SK-N-SH (cell line): ENCODE measurements around the gene GPR137. TPM values are rescaled to one million over a fixed set of nuclear protein-coding genes. Genes with fewer than 3 reads are reported as not detected.

Experiments
- CTCF ChIA-PET: fragments of 300-600, 350-600 bp; formaldehyde crosslinking; extraction: SDS; loops from one replicate; lab custom pipeline; 2021; lab: Yijun Ruan, JAX
- POLR2A ChIA-PET: fragments of 350-600 bp; sonication (Branson Sonifier 250); formaldehyde crosslinking; extraction: SDS; loops from one replicate; lab custom pipeline; 2020; ENCODE audit warnings: antibody characterized with exemption, inconsistent platforms; lab: Yijun Ruan, JAX
- DNase-seq: peaks from one replicate; pipeline ENCODE4 v3.0.0; 2012
- H2AFZ ChIP-seq: fragments of 200-600 bp; sonication (generic); 2 replicates; pipeline ENCODE4 v1.8.1; 2016; ENCODE audit warnings: antibody characterized with exemption, mild to moderate bottlenecking, low read depth
- H3F3A ChIP-seq: fragments of 200-600 bp; sonication (generic); replicated peaks from 2 replicates; pipeline ENCODE3; 2016; ENCODE audit warnings: antibody characterized with exemption, mild to moderate bottlenecking; ENCODE audit not compliant: insufficient read depth
- H3K27ac ChIP-seq, 2 experiments: fragments of 200-500 bp in 1 of 2; fragments of 200-600 bp in 1 of 2; sonication (Bioruptor generic) in 1 of 2; sonication (generic), shearing (Covaris generic) in 1 of 2; 2 replicates each; pipeline versions ENCODE4 v1.5.1 to v1.6.1; 2014 to 2016; ENCODE audit warnings: low read depth in 2 of 2, inconsistent platforms in 1 of 2, low read length in 1 of 2, mild to moderate bottlenecking in 1 of 2, mixed read lengths in 1 of 2
- H3K27me3 ChIP-seq: fragments of 200-600 bp; sonication (generic), shearing (Covaris generic); 2 replicates; pipeline ENCODE4 v1.6.1; 2016; ENCODE audit warnings: mixed run types; ENCODE audit not compliant: insufficient read depth
- H3K36me3 ChIP-seq, 2 experiments: fragments of 200-500 bp in 1 of 2; fragments of 200-600 bp in 1 of 2; sonication (Bioruptor generic) in 1 of 2; sonication (generic) in 1 of 2; replicated peaks in 1 of 2; 2 replicates each; pipeline versions ENCODE3 to v1.5.1; 2014 to 2016; ENCODE audit warnings: low read length in 1 of 2, mild to moderate bottlenecking in 1 of 2; ENCODE audit not compliant: insufficient read depth in 2 of 2, control insufficient read depth in 1 of 2
- H3K4me1 ChIP-seq, 2 experiments: fragments of 200-500 bp in 1 of 2; fragments of 200-600 bp in 1 of 2; sonication (Bioruptor generic) in 1 of 2; sonication (generic), shearing (Covaris generic) in 1 of 2; 2 replicates each; pipeline versions ENCODE4 v1.5.1 to v1.6.1; 2014 to 2016; ENCODE audit warnings: low read depth in 1 of 2, low read length in 1 of 2, mixed run types in 1 of 2; ENCODE audit not compliant: insufficient read depth in 2 of 2, control insufficient read depth in 1 of 2
- H3K4me2 ChIP-seq: fragments of 200-600 bp; sonication (generic), shearing (Covaris generic); 2 replicates; pipeline ENCODE4 v1.6.1; 2017; ENCODE audit warnings: mixed run types
- H3K4me3 ChIP-seq, 2 experiments: fragments of 200-500 bp in 1 of 2; fragments of 200-600 bp in 1 of 2; sonication (Bioruptor generic) in 1 of 2; sonication (generic), shearing (Covaris generic) in 1 of 2; 2 replicates each; pipeline versions ENCODE4 v1.5.1 to v1.8.1; 2014 to 2016; ENCODE audit warnings: low read depth in 2 of 2, inconsistent platforms in 1 of 2, low read length in 1 of 2, mild to moderate bottlenecking in 1 of 2, mixed read lengths in 1 of 2, moderate library complexity in 1 of 2
- H3K79me2 ChIP-seq: fragments of 200-600 bp; sonication (generic); 2 replicates; pipeline ENCODE4 v1.8.1; 2017; ENCODE audit warnings: mild to moderate bottlenecking; ENCODE audit not compliant: insufficient read depth
- H3K9ac ChIP-seq: fragments of 200-600 bp; sonication (generic); 2 replicates; pipeline ENCODE4 v1.6.1; 2017; ENCODE audit warnings: mixed run types
- H3K9me2 ChIP-seq: fragments of 200-600 bp; sonication (generic); 2 replicates; pipeline ENCODE4 v1.6.1; 2017; ENCODE audit warnings: mixed run types
- H3K9me3 ChIP-seq: fragments of 200-600 bp; sonication (generic); 2 replicates; pipeline ENCODE4 v1.6.1; 2017; ENCODE audit warnings: mixed run types, mild to moderate bottlenecking, moderate library complexity
- H4K20me1 ChIP-seq: fragments of 200-600 bp; sonication (generic); 2 replicates; pipeline ENCODE4 v1.6.1; 2017; ENCODE audit warnings: mild to moderate bottlenecking, mixed run types; ENCODE audit not compliant: insufficient read depth
- CHD2 ChIP-seq: fragments of 150-350 bp; IDR thresholded peaks from 2 replicates; pipeline ENCODE4 v1.6.1; 2018; ENCODE audit warnings: low read length; ENCODE audit not compliant: partially characterized antibody
- EP300 ChIP-seq, 2 experiments: IDR thresholded peaks; 2 replicates each; pipeline versions ENCODE4 v1.4.0 to v1.6.1; 2012; ENCODE audit warnings: borderline replicate concordance in 1 of 2, low read depth in 1 of 2, low read length in 1 of 2
- FOXJ3 ChIP-seq: sonication (generic); formaldehyde crosslinking; IDR thresholded peaks from 2 replicates; pipeline ENCODE4 v1.5.1; 2020; ENCODE audit warnings: mild to moderate bottlenecking, missing genetic modification reagents
- GABPA ChIP-seq: IDR thresholded peaks from 2 replicates; pipeline ENCODE4 v1.4.0; 2012; ENCODE audit warnings: low read depth, mild to moderate bottlenecking
- GATA2 ChIP-seq: sonication (generic); formaldehyde crosslinking; IDR thresholded peaks from 2 replicates; pipeline ENCODE4 v1.5.0; 2020; ENCODE audit warnings: mild to moderate bottlenecking, missing genetic modification reagents
- JUND ChIP-seq: IDR thresholded peaks from 2 replicates; pipeline ENCODE4 v1.4.0; 2012
- MAX ChIP-seq: IDR thresholded peaks from 2 replicates; pipeline ENCODE4 v1.4.0; 2012; ENCODE audit warnings: low read depth
- MXI1 ChIP-seq: IDR thresholded peaks from 2 replicates; pipeline ENCODE4 v1.6.1; 2012; ENCODE audit warnings: mild to moderate bottlenecking, low read depth, low read length, improper control_type of control experiment
- NFIC ChIP-seq: IDR thresholded peaks from 2 replicates; pipeline ENCODE4 v1.4.0; 2012; ENCODE audit warnings: borderline replicate concordance
- NRF1 ChIP-seq: IDR thresholded peaks from 2 replicates; pipeline ENCODE4 v1.6.1; 2012; ENCODE audit warnings: low read depth, mild to moderate bottlenecking, low read length
- POLR2AphosphoS5 ChIP-seq: IDR thresholded peaks from 2 replicates; pipeline ENCODE4 v1.6.1; 2012; ENCODE audit warnings: low read depth, low read length
- RXRA ChIP-seq: IDR thresholded peaks from 2 replicates; pipeline ENCODE4 v1.4.0; 2012; ENCODE audit warnings: low read depth, mild to moderate bottlenecking, borderline replicate concordance
- SIN3A ChIP-seq: IDR thresholded peaks from 2 replicates; pipeline ENCODE4 v1.6.1; 2012; ENCODE audit warnings: low read depth, mild to moderate bottlenecking, low read length, moderate library complexity, borderline replicate concordance
- SMC3 ChIP-seq: IDR thresholded peaks from 2 replicates; pipeline ENCODE4 v1.6.1; 2012; ENCODE audit warnings: low read depth, low read length, improper control_type of control experiment
- TAF1 ChIP-seq: IDR thresholded peaks from 2 replicates; pipeline ENCODE4 v1.6.1; 2012; ENCODE audit warnings: low read depth, mild to moderate bottlenecking, low read length, moderate library complexity, borderline replicate concordance
- YY1 ChIP-seq: IDR thresholded peaks from 2 replicates; pipeline ENCODE4 v1.4.0; 2012; ENCODE audit warnings: low read depth, mild to moderate bottlenecking
- ZBTB33 ChIP-seq: IDR thresholded peaks from 2 replicates; pipeline ENCODE4 v1.4.0; 2012; ENCODE audit warnings: low read depth, borderline replicate concordance
- WGBS: methylation state at CpG from one replicate; pipeline ENCODE4 v1.1.6; 2017; ENCODE audit warnings: low lambda C conversion rate; 5-methylcytosine and 5-hydroxymethylcytosine counted together
- polyA plus RNA-seq, 3 experiments: library from polyadenylated mRNA; depleted of rRNA; stranded (reverse); fragments of >200 nt; gene quantifications; 2 replicates each; pipeline ENCODE4 v1.2.3, GENCODE V29; 2012
- TF ChIP-seq, protein P1 (sequence below): IDR thresholded peaks from 2 replicates; pipeline ENCODE4 v1.6.1; 2012; ENCODE audit warnings: mild to moderate bottlenecking, low read depth, low read length, moderate library complexity
- TF ChIP-seq, protein P2 (sequence below): fragments of 150-350 bp; IDR thresholded peaks from 2 replicates; pipeline ENCODE4 v1.6.1; 2017; ENCODE audit warnings: antibody characterized with exemption, low read length, low read depth, borderline replicate concordance
- TF ChIP-seq, protein P3 (sequence below): fragments of 200-600 bp; sonication (generic); IDR thresholded peaks from 2 replicates; pipeline ENCODE4 v1.6.1; 2017; ENCODE audit warnings: antibody characterized with exemption, mild to moderate bottlenecking, moderate library complexity

GPR137 gene
- polyA plus RNA-seq, 1 of the 3 experiments (the other 2 are of a cell fraction): 29.9 TPM

DNA sequence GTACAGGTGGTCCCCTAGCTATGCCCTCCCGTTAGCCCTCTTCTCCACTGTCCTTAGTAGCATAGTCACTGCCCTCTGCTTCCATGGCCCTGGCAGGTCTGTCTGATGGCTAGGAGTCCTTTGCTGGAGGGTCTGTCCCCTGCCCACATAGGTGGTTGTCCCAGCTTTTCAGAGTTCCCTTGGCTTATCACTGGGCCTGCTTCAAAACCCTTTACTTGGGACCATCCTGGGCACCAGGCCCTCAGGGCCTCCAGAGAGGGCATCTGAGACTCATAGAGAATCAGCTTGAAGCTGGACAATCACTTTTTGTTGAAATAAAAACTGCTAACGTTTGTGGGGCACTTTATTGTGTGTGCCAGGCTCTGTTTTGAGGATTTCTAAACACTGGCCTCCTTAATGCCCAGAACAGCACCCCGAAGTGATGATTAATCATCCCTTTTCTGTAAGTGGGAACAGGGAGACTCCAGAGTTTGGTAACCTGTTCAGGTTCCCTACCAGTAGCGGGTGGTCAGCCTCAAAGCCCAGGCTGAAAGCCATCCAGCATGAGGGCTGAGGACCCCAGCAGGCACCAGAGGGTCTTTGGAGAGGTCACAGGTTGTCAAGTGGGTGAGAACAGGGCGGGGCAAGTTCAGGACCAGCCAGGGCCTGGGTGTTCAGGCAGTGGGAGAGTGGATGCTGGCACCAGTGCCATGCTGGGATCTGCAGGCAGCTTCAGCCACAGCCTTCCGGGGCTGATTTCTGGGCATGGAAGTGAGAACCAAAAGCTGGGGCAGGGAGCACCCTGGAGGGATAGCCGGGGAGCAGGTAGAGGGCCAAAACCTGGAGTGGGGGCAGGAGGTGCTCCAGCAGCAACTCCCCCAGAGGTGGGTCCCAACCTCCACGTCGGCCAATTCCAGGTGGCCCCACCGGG is 5.0 kb downstream of the GPR137 start:
- H3K27me3 ChIP-seq: peaks cover 15% of the 10 kb centered on the region

More for the DNA sequence above, 5.0 kb downstream of the GPR137 start:
- H3K9me2 ChIP-seq: no peaks in the 10 kb centered on the region
- no peak overlapping the region for H2AFZ ChIP-seq
- TF ChIP-seq, protein P1, sequence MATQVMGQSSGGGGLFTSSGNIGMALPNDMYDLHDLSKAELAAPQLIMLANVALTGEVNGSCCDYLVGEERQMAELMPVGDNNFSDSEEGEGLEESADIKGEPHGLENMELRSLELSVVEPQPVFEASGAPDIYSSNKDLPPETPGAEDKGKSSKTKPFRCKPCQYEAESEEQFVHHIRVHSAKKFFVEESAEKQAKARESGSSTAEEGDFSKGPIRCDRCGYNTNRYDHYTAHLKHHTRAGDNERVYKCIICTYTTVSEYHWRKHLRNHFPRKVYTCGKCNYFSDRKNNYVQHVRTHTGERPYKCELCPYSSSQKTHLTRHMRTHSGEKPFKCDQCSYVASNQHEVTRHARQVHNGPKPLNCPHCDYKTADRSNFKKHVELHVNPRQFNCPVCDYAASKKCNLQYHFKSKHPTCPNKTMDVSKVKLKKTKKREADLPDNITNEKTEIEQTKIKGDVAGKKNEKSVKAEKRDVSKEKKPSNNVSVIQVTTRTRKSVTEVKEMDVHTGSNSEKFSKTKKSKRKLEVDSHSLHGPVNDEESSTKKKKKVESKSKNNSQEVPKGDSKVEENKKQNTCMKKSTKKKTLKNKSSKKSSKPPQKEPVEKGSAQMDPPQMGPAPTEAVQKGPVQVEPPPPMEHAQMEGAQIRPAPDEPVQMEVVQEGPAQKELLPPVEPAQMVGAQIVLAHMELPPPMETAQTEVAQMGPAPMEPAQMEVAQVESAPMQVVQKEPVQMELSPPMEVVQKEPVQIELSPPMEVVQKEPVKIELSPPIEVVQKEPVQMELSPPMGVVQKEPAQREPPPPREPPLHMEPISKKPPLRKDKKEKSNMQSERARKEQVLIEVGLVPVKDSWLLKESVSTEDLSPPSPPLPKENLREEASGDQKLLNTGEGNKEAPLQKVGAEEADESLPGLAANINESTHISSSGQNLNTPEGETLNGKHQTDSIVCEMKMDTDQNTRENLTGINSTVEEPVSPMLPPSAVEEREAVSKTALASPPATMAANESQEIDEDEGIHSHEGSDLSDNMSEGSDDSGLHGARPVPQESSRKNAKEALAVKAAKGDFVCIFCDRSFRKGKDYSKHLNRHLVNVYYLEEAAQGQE: no peak
- no peak for TF ChIP-seq ZBTB33
- no peak for TF ChIP-seq SIN3A
- TF ChIP-seq JUND: no peak
- no peak for TF ChIP-seq CHD2
- TF ChIP-seq MXI1: no peak
- TF ChIP-seq, protein P2, sequence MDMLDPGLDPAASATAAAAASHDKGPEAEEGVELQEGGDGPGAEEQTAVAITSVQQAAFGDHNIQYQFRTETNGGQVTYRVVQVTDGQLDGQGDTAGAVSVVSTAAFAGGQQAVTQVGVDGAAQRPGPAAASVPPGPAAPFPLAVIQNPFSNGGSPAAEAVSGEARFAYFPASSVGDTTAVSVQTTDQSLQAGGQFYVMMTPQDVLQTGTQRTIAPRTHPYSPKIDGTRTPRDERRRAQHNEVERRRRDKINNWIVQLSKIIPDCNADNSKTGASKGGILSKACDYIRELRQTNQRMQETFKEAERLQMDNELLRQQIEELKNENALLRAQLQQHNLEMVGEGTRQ: no peak
- TF ChIP-seq FOXJ3 (CRISPR knock-in tag): no peak
- TF ChIP-seq, protein P3, sequence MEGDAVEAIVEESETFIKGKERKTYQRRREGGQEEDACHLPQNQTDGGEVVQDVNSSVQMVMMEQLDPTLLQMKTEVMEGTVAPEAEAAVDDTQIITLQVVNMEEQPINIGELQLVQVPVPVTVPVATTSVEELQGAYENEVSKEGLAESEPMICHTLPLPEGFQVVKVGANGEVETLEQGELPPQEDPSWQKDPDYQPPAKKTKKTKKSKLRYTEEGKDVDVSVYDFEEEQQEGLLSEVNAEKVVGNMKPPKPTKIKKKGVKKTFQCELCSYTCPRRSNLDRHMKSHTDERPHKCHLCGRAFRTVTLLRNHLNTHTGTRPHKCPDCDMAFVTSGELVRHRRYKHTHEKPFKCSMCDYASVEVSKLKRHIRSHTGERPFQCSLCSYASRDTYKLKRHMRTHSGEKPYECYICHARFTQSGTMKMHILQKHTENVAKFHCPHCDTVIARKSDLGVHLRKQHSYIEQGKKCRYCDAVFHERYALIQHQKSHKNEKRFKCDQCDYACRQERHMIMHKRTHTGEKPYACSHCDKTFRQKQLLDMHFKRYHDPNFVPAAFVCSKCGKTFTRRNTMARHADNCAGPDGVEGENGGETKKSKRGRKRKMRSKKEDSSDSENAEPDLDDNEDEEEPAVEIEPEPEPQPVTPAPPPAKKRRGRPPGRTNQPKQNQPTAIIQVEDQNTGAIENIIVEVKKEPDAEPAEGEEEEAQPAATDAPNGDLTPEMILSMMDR: no peak
- TF ChIP-seq POLR2AphosphoS5: no peak
- no peak for TF ChIP-seq GABPA
- TF ChIP-seq GATA2 (CRISPR knock-in tag): no peak
- no peak for TF ChIP-seq YY1
- TF ChIP-seq SMC3: no peak
- no peak for TF ChIP-seq RXRA
- TF ChIP-seq NRF1: no peak
- TF ChIP-seq TAF1: no peak
- no peak for TF ChIP-seq EP300 (IDR thresholded peaks at IDR 0.05; ENCODE audit: borderline replicate concordance in 1 of 2, low read depth in 1 of 2, low read length in 1 of 2)
- no peak for TF ChIP-seq MAX
- TF ChIP-seq NFIC: no peak
- CTCF ChIA-PET: interaction anchor here (1.2 to 12.2 kb wide), 6 partner anchors 13 to 109 kb away, joined by 3 to 196 read pairs (median 10); partner anchors contain the start of genes CATSPERZ, ESRRA, PLCB3 and PRDX5
- POLR2A ChIA-PET: interaction anchor here (0.6 to 1.5 kb wide), 2 partner anchors 27 to 109 kb away, joined by 3 read pairs; partner anchors contain the start of gene PRDX5
- H3K79me2 ChIP-seq: peaks cover 8% of the 10 kb centered on the region; the same call in 1 of the 2 replicates
- H3K36me3 ChIP-seq: no peaks in the 10 kb centered on the region
- no peak overlapping the region for H3K9ac ChIP-seq
- 56% methylated on average over 6 of the region's 10 CpGs for WGBS
- no peaks in the 10 kb centered on the region for H4K20me1 ChIP-seq
- no peaks in the 10 kb centered on the region for H3K9me3 ChIP-seq
- peak overlapping the region in 1 of 2 experiments; percentile 48; a peak in 1 of 4 replicates for H3K4me3 ChIP-seq
- H3F3A ChIP-seq: peaks cover 12% of the 10 kb centered on the region
- no peak overlapping the region; the same call in 1 of the 2 replicates for H3K4me2 ChIP-seq
- DNase-seq: no peak
- no peak overlapping the region for H3K27ac ChIP-seq
- H3K4me1 ChIP-seq: peaks cover 8 to 21% of the 10 kb centered on the region in 2 experiments; a peak in 2 of 4 replicates
